Body of pancreas (tissue), 4 donors: ENCODE results near the gene IFT27.

Experiments
- POLR2A ChIP-seq, 3 donors: fragments of 450-650 bp; IDR thresholded peaks; one replicate each; pipeline ENCODE4 v1.6.1; 2016; ENCODE audit warnings: antibody characterized with exemption in 3 of 3, mild to moderate bottlenecking in 2 of 3
- TF ChIP-seq, protein P1 (sequence below), 7 experiments: fragments of 450-650 bp in 4 of 7; fragments of 200-600 bp in 3 of 7; sonication (generic) in 3 of 7; IDR thresholded peaks; one replicate each; pipeline ENCODE4 v1.5.1; 2016 to 2019; ENCODE audit warnings: antibody characterized with exemption in 7 of 7

DNA sequence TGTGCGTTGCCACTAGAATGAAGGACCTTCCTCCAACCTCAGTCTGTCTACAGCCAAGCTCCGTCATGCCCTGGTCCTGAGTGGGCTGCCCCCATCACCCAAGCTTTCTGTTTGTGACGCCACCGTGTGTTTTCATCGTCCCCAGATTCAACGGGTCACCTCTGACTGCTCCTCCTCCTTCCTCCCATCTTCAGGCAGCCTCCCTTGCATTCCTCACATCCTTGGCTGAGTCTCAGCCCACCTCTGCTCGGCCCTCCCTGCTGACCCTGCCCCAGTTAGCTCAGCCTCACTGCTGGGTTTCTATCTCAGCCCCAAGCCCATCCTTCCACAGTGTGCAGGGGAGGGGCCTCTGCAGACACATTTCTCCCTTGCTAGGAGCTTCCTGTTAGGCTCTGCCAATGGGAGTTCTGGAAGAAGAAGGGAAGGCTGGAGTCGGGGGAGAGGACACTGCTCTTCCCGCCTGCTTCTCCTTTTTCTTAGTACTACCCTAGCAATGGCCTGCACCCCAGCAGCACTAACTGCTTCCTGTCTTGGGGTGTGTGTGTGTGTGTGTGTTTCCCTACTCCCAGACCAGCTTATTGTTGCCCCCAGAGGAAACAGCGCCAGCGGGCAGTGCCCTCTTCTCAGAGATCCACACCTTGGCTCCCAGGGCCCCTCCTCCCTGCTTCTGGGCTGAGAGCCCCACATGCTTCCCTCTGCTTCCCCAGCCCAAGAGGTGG lies 5.2 kb downstream of the IFT27 start:
- TF ChIP-seq, protein P1, sequence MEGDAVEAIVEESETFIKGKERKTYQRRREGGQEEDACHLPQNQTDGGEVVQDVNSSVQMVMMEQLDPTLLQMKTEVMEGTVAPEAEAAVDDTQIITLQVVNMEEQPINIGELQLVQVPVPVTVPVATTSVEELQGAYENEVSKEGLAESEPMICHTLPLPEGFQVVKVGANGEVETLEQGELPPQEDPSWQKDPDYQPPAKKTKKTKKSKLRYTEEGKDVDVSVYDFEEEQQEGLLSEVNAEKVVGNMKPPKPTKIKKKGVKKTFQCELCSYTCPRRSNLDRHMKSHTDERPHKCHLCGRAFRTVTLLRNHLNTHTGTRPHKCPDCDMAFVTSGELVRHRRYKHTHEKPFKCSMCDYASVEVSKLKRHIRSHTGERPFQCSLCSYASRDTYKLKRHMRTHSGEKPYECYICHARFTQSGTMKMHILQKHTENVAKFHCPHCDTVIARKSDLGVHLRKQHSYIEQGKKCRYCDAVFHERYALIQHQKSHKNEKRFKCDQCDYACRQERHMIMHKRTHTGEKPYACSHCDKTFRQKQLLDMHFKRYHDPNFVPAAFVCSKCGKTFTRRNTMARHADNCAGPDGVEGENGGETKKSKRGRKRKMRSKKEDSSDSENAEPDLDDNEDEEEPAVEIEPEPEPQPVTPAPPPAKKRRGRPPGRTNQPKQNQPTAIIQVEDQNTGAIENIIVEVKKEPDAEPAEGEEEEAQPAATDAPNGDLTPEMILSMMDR (IDR thresholded peaks at IDR 0.05), result no peak
- no peak for TF ChIP-seq POLR2A (IDR thresholded peaks at IDR 0.05)
